ENCODE results near the gene WDHD1. TPM values are rescaled to one million over a fixed set of nuclear protein-coding genes. Genes with fewer than 3 reads are reported as not detected.
"Not testable (repeated sequence)": the region's sequence is repeated elsewhere in the genome, so short reads cannot be mapped to it uniquely, and the experiment has no call there.

The WDHD1 gene
- total RNA-seq, 1 experiment from 2014 or later = 27.5 TPM

- Mint-ChIP-seq H3K36me3 (ENCODE audit: insufficient read depth, unreplicated experiment) (no peaks in the 10 kb centered on the region), H3K27me3 (ENCODE audit: insufficient read depth, unreplicated experiment) (no peaks in the 10 kb centered on the region), H3K4me1 (ENCODE audit: low read depth, unreplicated experiment) (no peaks in the 10 kb centered on the region), H3K27ac (ENCODE audit: unreplicated experiment) (no peak overlapping the region), H3K9me3 (ENCODE audit: unreplicated experiment) (no peaks in the 10 kb centered on the region), H3K4me3 (ENCODE audit: unreplicated experiment) (no peak overlapping the region)
- TF ChIP-seq CTCF (IDR thresholded peaks at IDR 0.05; ENCODE audit: insufficient read depth in 1 of 2, low read depth in 1 of 2, low read length in 1 of 2, severe bottlenecking in 1 of 2, unreplicated experiment in 1 of 2) = no peak
- ChIA-PET POLR2A (no interaction called here), CTCF (interaction anchor here (0.6 kb wide), 1 partner anchor 406 kb away, joined by 3 read pairs; no protein-coding TSS in a partner anchor)
- intact Hi-C loops (cut with micrococcal nuclease; ENCODE audit: unreplicated experiment) = no loop called here
- no TSS peak for BruUV-seq (replicated peaks)
- DNase-seq = no peak
- Histone ChIP-seq H3K9me3 (no peaks in the 10 kb centered on the region), H3K4me3 (ENCODE audit: low read depth, low read length) (no peak overlapping the region), H3K27me3 (replicated peaks; ENCODE audit: control insufficient read depth, insufficient read depth, low read length) (no peaks in the 10 kb centered on the region), H3K36me3 (ENCODE audit: control insufficient read depth, insufficient read depth, low read length) (no peaks in the 10 kb centered on the region), H3K4me1 (no peaks in the 10 kb centered on the region)
Observed at GRCh38 chr14:54909817-54910558, 116.9 kb downstream of the WDHD1 start.

DNA sequence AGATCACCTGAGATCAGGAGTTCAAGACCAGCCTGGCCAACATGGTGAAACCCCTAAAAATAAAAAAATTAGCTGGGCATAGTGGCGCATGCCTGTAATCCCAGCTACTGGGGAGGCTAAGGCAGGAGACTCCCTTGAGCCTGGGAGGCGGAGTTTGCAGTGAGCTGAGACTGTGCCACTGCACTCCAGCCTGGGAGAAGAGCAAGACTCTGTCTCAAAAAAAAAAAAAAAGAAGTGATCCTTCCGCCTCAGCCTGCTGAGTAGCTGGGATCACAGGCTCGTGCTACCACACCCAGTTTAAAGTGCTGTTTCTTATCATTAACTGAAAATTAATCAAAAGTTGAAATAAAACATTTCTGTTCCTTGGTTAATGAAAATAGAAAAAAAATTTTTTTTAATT lies 117.9 kb downstream of the WDHD1 start:
- H3K4me3 Mint-ChIP-seq (ENCODE audit: unreplicated experiment); BruUV-seq (replicated peaks); H3K4me3 ChIP-seq (ENCODE audit: low read depth, low read length); intact Hi-C loops (cut with micrococcal nuclease; ENCODE audit: unreplicated experiment); H3K27ac Mint-ChIP-seq (ENCODE audit: unreplicated experiment); POLR2A ChIA-PET; H3K36me3 ChIP-seq (ENCODE audit: control insufficient read depth, insufficient read depth, low read length); H3K4me1 ChIP-seq; H3K27me3 ChIP-seq (replicated peaks; ENCODE audit: control insufficient read depth, insufficient read depth, low read length); DNase-seq; H3K27me3 Mint-ChIP-seq (ENCODE audit: insufficient read depth, unreplicated experiment); CTCF ChIA-PET; H3K4me1 Mint-ChIP-seq (ENCODE audit: low read depth, unreplicated experiment); H3K9me3 ChIP-seq; H3K9me3 Mint-ChIP-seq (ENCODE audit: unreplicated experiment); H3K36me3 Mint-ChIP-seq (ENCODE audit: insufficient read depth, unreplicated experiment): not testable (repeated sequence)

DNA sequence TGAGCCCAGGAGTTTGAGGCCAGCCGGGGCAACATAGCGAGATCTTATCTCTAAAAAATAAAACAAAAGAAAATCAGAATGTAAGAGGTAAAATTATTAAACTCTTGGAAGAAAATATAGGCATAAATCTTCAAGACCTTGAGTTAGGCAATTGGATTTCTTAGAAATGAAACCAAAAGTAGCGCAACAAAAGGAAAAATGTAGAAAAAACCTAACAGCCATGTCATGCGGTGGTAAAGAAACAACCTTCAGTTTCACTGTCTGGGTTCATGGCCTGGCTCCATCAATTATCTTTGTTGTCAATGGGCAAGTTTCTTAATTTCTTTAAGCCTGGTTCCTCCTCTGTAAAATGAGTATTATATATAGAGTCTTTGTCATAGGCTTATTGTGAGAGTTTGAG lies 118.7 kb downstream of the WDHD1 start:
- Mint-ChIP-seq H3K36me3 (ENCODE audit: insufficient read depth, unreplicated experiment) (no peaks in the 10 kb centered on the region), H3K27ac (ENCODE audit: unreplicated experiment) (no peak overlapping the region), H3K27me3 (ENCODE audit: insufficient read depth, unreplicated experiment) (no peaks in the 10 kb centered on the region), H3K4me3 (ENCODE audit: unreplicated experiment) (no peak overlapping the region), H3K4me1 (ENCODE audit: low read depth, unreplicated experiment) (no peaks in the 10 kb centered on the region), H3K9me3 (ENCODE audit: unreplicated experiment) (no peaks in the 10 kb centered on the region)
- no TSS peak for BruUV-seq (replicated peaks)
- CTCF ChIA-PET = interaction anchor here (0.5 kb wide), 1 partner anchor 311 kb away, joined by 8 read pairs; no protein-coding TSS in a partner anchor
- Histone ChIP-seq H3K36me3 (ENCODE audit: control insufficient read depth, insufficient read depth, low read length) (no peaks in the 10 kb centered on the region), H3K27me3 (replicated peaks; ENCODE audit: control insufficient read depth, insufficient read depth, low read length) (no peaks in the 10 kb centered on the region), H3K9me3 (no peaks in the 10 kb centered on the region), H3K4me1 (no peaks in the 10 kb centered on the region), H3K4me3 (ENCODE audit: low read depth, low read length) (no peak overlapping the region)
- POLR2A ChIA-PET = no interaction called here
- no peak for TF ChIP-seq CTCF (IDR thresholded peaks at IDR 0.05; ENCODE audit: insufficient read depth in 1 of 2, low read depth in 1 of 2, low read length in 1 of 2, severe bottlenecking in 1 of 2, unreplicated experiment in 1 of 2)
- intact Hi-C loops (cut with micrococcal nuclease; ENCODE audit: unreplicated experiment) = no loop called here
- DNase-seq = no peak
